Keratinocyte (primary cell): Measurements from ENCODE around the gene DDX41.

Experiments used
- CTCF ChIP-seq, 3 experiments: IDR thresholded peaks in 1 of 3; conservative IDR thresholded peaks in 1 of 3; optimal IDR thresholded peaks in 1 of 3; 2 replicates in 2 of 3; 3 replicates in 1 of 3; pipeline versions ENCODE3 to v1.5.1; 2011; ENCODE audit warnings: low read length in 3 of 3, mild to moderate bottlenecking in 3 of 3, moderate library complexity in 2 of 3, control low read depth in 1 of 3, inconsistent platforms in 1 of 3; ENCODE audit not compliant: insufficient read depth in 2 of 3; ENCODE audit errors: extremely low read depth in 1 of 3
- EZH2 ChIP-seq: IDR thresholded peaks from one replicate; pipeline ENCODE4 v1.6.1; 2012; ENCODE audit warnings: inconsistent platforms, mild to moderate bottlenecking, low read length, moderate library complexity

DNA sequence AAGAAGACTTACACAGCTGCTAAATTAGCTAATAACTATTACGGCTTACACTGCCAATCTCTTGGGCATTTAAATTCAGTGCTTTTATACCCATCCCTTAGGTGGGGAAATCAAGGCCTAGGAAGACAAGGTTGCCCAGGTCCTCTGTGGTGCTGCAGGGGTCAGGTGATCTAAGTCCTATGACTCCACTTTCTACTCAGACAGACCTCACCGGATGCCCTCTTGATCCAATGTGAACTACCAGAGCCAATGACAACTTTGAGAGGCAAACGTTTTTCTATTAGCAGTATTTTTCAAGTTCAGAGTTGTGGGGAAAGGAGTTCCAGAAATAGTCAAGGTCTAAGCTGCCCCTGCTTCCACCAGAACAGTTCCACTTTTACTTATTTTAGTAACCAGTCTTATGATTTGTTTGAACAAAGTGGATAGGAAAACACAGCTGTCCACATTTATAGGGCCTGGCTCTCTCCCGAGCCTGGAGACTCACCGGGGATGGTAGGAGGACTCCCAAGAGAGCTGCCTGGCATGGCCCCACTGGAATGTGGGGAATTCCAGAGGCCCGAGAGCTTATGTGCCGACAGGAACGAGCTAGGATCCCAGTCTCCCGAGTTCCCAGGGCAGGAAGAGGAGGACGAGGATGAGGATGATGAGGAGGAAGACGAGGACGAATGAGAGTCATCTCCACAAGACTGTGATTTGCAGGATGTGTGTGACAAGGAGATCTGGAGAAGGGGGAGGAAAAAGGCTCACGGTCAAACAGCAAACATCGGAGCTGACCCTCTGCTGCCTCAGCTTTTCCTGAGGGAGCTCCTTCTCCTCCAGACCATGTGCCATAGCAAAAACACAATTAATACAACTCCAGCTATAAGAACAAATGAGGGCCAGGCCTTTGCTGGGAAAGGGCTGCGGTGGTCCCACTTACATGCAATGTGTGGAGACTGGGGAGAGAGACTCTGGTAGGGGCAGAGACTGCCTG is 20.9 kb upstream of the DDX41 start:
- TF ChIP-seq CTCF (optimal IDR thresholded peaks at IDR 0.05 in 1 of 3, IDR thresholded peaks at IDR 0.05 in 1 of 3, conservative IDR thresholded peaks at IDR 0.05 in 1 of 3; ENCODE audit: extremely low read depth in 1 of 3, insufficient read depth in 2 of 3, low read length in 3 of 3), result no peak
- TF ChIP-seq EZH2, result no peak
